Measurements from ENCODE around the gene FHL1. TPM values are rescaled to one million over a fixed set of nuclear protein-coding genes. Genes with fewer than 3 reads are reported as not detected.

Gene FHL1
- total RNA-seq, 1 experiment from 2014 or later, result 20.0 TPM

- RAD21 ChIA-PET (ENCODE audit: low non-redundant PET in 1 of 2, low total read pairs in 2 of 2, uncharacterized antibody in 2 of 2, unreplicated experiment in 2 of 2), result no interaction called here
- Histone ChIP-seq H2AFZ (ENCODE audit: low read depth, low read length, poor library complexity, severe bottlenecking) (no peak overlapping the region), H3K4me1 (ENCODE audit: control insufficient read depth in 1 of 2, insufficient read depth in 2 of 2, low read length in 2 of 2) (no peaks in the 10 kb centered on the region), H3K27ac (ENCODE audit: low read depth, low read length) (no peak overlapping the region), H3K9me2 (ENCODE audit: insufficient read depth) (no peaks in the 10 kb centered on the region), H3K79me2 (ENCODE audit: insufficient read depth, low read length) (no peaks in the 10 kb centered on the region), H3K9ac (ENCODE audit: low read length) (no peak overlapping the region), H3K4me2 (ENCODE audit: low read length) (no peak overlapping the region), H4K20me1 (ENCODE audit: insufficient read depth) (no peaks in the 10 kb centered on the region), H3K9me3 (ENCODE audit: control insufficient read depth in 1 of 2, insufficient read depth in 1 of 2, low read depth in 1 of 2, low read length in 2 of 2) (no peaks in the 10 kb centered on the region), H3K4me3 (replicated peaks in 1 of 2; ENCODE audit: low read depth in 1 of 2, low read length in 2 of 2) (no peak overlapping the region), H3K27me3 (ENCODE audit: insufficient read depth, low read length) (no peaks in the 10 kb centered on the region), H3K36me3 (ENCODE audit: control insufficient read depth in 1 of 2, insufficient read depth in 2 of 2, low read length in 2 of 2) (no peaks in the 10 kb centered on the region)
- POLR2A ChIA-PET, result no interaction called here
- no TSS peak for BruUV-seq (replicated peaks)
- ATAC-seq (no peak), DNase-seq (ENCODE audit: low read depth, low spot score) (no peak)
- intact Hi-C loops (cut with micrococcal nuclease), result no loop called here
- TF ChIP-seq REST (IDR thresholded peaks at IDR 0.05; ENCODE audit: low read depth) (no peak), SIN3A (IDR thresholded peaks at IDR 0.05; ENCODE audit: low read depth) (no peak), ZNF274 (IDR thresholded peaks at IDR 0.05; ENCODE audit: low read depth, low read length) (no peak), EGR1 (IDR thresholded peaks at IDR 0.05; ENCODE audit: low read depth) (no peak), SRF (IDR thresholded peaks at IDR 0.05; ENCODE audit: low read depth) (no peak), EZH2 (IDR thresholded peaks at IDR 0.05) (no peak), POLR2AphosphoS5 (IDR thresholded peaks at IDR 0.05; ENCODE audit: low read depth, low read length) (no peak), CEBPB (IDR thresholded peaks at IDR 0.05; ENCODE audit: low read depth) (no peak), JUND (IDR thresholded peaks at IDR 0.05) (no peak), CBX3 (IDR thresholded peaks at IDR 0.05; ENCODE audit: low read depth) (no peak), ZFX (IDR thresholded peaks at IDR 0.05) (no peak), CTCF (IDR thresholded peaks at IDR 0.05 in 2 of 3, conservative IDR thresholded peaks at IDR 0.05 in 1 of 3; ENCODE audit: borderline replicate concordance in 1 of 3, insufficient read depth in 1 of 3, low read depth in 2 of 3, low read length in 2 of 3) (no peak), SP1 (IDR thresholded peaks at IDR 0.05; ENCODE audit: low read depth) (no peak)
- TF ChIP-seq, protein P1, sequence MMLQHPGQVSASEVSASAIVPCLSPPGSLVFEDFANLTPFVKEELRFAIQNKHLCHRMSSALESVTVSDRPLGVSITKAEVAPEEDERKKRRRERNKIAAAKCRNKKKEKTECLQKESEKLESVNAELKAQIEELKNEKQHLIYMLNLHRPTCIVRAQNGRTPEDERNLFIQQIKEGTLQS (IDR thresholded peaks at IDR 0.05), result no peak
- CTCF ChIA-PET, result no interaction called here
These were observed 31.8 kb downstream of the FHL1 start for GRCh38 chrX:136179133-136179532.
